OCI-LY3 (cell line): Measurements from ENCODE around the gene NXPE1.
"Not testable (repeated sequence)": the region's sequence is repeated elsewhere in the genome, so short reads cannot be mapped to it uniquely, and the experiment has no call there.

Source experiments
- H2AFZ ChIP-seq: fragments of 200-600, 300-600 bp; shearing (Covaris generic); 2 replicates; pipeline ENCODE4 v1.6.0; 2014; ENCODE audit warnings: antibody characterized with exemption, low read depth, low read length
- H3K27ac ChIP-seq: fragments of 200-600, 300-600 bp; sonication (generic); 2 replicates; pipeline ENCODE4 v1.5.1; 2014; ENCODE audit warnings: mild to moderate bottlenecking, low read length, moderate library complexity, mixed read lengths
- H3K27me3 ChIP-seq: fragments of 200-600, 300-600 bp; sonication (generic); 2 replicates; pipeline ENCODE4 v1.6.1; 2014; ENCODE audit warnings: low read depth, low read length, mixed read lengths
- H3K36me3 ChIP-seq: fragments of 200-600, 300-600 bp; sonication (generic); replicated peaks from 2 replicates; pipeline ENCODE3; 2014; ENCODE audit warnings: low read depth, low read length, mixed read lengths
- H3K4me1 ChIP-seq: fragments of 300-600, 200-600 bp; sonication (generic); 2 replicates; pipeline ENCODE4 v1.6.1; 2014; ENCODE audit warnings: low read length, mixed read lengths
- H3K4me2 ChIP-seq: fragments of 200-600, 300-600 bp; sonication (generic); 2 replicates; pipeline ENCODE4 v1.6.1; 2014; ENCODE audit warnings: low read length, mixed read lengths
- H3K4me3 ChIP-seq: fragments of 300-600, 200-600 bp; sonication (generic); 2 replicates; pipeline ENCODE4 v1.5.1; 2014; ENCODE audit warnings: antibody characterized with exemption, mild to moderate bottlenecking, low read length, moderate library complexity
- H3K79me2 ChIP-seq: fragments of 300-600, 200-600 bp; shearing (Covaris generic); 2 replicates; pipeline ENCODE4 v1.6.1; 2014; ENCODE audit warnings: mild to moderate bottlenecking, low read length, mixed read lengths
- H3K9ac ChIP-seq: fragments of 300-600, 200-600 bp; shearing (Covaris generic); 2 replicates; pipeline ENCODE4 v1.6.0; 2014; ENCODE audit warnings: mild to moderate bottlenecking, low read length, moderate library complexity
- H3K9me3 ChIP-seq: fragments of 200-600, 300-600 bp; shearing (Covaris generic); 2 replicates; pipeline ENCODE4 v1.6.1; 2014; ENCODE audit warnings: low read length, mixed read lengths; ENCODE audit not compliant: insufficient read depth
- H4K20me1 ChIP-seq: fragments of 200-600, 300-600 bp; sonication (generic); 2 replicates; pipeline ENCODE4 v1.6.1; 2016; ENCODE audit warnings: low read length, mixed read lengths; ENCODE audit not compliant: insufficient read depth
- EZH2phosphoT487 ChIP-seq: fragments of 200-600 bp; shearing (Covaris generic); IDR thresholded peaks from 2 replicates; pipeline ENCODE4 v1.6.1; 2018; ENCODE audit warnings: antibody characterized with exemption, mixed run types, low read depth
- TF ChIP-seq, protein P1 (sequence below): fragments of 200-600, 300-600 bp; sonication (generic); IDR thresholded peaks from 2 replicates; pipeline ENCODE4 v1.5.1; 2014; ENCODE audit warnings: antibody characterized with exemption, low read length, low read depth

Gene NXPE1

DNA sequence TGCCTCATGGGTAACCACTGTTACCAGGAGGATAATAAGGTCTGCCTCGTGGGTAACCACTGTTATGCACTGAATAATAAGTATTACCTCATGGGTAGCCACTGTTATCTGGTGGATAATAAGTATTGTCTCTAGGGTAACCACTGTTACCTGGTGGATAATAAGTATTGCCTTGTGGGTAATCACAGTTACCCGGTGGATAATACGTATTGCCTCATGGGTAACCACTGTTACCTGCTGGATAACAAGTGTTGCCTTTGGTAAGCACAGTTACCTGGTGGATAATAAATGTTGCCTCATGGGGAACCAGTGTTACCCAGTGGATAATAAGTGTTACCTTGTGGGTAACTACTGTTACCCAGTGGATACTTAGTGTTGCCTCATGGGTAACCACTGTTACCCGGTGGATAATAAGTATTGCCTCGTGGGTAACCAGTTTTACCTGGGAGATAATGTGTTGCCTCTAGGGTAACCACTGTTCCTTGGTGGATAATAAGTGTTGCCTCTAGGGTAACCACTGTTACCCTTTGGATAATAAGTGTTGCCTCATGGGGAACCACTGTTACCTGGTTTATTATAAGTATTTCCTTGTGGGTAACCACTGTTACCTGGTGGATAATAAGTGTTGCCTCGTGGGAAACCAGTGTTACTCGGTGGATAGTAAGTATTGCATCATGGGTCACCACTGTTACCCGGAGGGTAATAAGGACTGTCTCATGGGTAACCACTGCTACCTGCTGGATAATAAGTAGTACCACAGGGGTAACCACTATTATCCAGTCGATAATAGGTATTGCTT, 46.5 kb upstream of the NXPE1 start:
- no peaks in the 10 kb centered on the region for H3K79me2 ChIP-seq
- no peaks in the 10 kb centered on the region for H4K20me1 ChIP-seq
- no peak overlapping the region for H3K4me3 ChIP-seq
- H3K27ac ChIP-seq, result no peak overlapping the region
- no peaks in the 10 kb centered on the region for H3K36me3 ChIP-seq
- no peak overlapping the region for H2AFZ ChIP-seq
- H3K4me2 ChIP-seq, result no peak overlapping the region
- H3K9me3 ChIP-seq, result no peaks in the 10 kb centered on the region
- H3K9ac ChIP-seq, result no peak overlapping the region
- no peaks in the 10 kb centered on the region for H3K4me1 ChIP-seq
- no peaks in the 10 kb centered on the region for H3K27me3 ChIP-seq
- TF ChIP-seq, protein P1, sequence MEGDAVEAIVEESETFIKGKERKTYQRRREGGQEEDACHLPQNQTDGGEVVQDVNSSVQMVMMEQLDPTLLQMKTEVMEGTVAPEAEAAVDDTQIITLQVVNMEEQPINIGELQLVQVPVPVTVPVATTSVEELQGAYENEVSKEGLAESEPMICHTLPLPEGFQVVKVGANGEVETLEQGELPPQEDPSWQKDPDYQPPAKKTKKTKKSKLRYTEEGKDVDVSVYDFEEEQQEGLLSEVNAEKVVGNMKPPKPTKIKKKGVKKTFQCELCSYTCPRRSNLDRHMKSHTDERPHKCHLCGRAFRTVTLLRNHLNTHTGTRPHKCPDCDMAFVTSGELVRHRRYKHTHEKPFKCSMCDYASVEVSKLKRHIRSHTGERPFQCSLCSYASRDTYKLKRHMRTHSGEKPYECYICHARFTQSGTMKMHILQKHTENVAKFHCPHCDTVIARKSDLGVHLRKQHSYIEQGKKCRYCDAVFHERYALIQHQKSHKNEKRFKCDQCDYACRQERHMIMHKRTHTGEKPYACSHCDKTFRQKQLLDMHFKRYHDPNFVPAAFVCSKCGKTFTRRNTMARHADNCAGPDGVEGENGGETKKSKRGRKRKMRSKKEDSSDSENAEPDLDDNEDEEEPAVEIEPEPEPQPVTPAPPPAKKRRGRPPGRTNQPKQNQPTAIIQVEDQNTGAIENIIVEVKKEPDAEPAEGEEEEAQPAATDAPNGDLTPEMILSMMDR, result no peak
- TF ChIP-seq EZH2phosphoT487, result no peak

DNA sequence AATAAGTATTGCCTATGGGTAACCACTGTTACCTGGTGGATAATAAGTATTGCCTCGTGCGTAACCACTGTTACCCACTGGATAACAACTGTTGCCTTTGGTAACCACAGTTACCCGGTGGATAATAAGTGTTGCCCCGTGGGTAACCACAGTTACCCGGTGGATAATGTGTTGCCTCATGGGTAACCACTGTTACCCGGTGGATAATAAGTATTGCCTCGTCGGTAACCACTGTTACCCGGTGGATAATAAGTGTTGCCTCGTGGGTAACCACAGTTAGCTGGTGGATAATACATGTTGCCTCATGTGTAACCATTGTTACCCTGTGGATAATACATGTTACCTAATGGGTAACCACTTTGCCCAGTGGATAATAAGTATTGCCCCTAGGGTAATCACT, 45.7 kb upstream of the NXPE1 start:
- Histone ChIP-seq H3K27ac (no peak overlapping the region), H3K27me3 (no peaks in the 10 kb centered on the region), H3K4me1 (no peaks in the 10 kb centered on the region), H3K9me3 (no peaks in the 10 kb centered on the region), H3K79me2 (no peaks in the 10 kb centered on the region), H4K20me1 (no peaks in the 10 kb centered on the region), H3K4me2 (no peak overlapping the region), H3K36me3 (no peaks in the 10 kb centered on the region), H2AFZ (no peak overlapping the region), H3K4me3 (no peak overlapping the region), H3K9ac (no peak overlapping the region)
- TF ChIP-seq, protein P1, result no peak
- no peak for TF ChIP-seq EZH2phosphoT487

DNA sequence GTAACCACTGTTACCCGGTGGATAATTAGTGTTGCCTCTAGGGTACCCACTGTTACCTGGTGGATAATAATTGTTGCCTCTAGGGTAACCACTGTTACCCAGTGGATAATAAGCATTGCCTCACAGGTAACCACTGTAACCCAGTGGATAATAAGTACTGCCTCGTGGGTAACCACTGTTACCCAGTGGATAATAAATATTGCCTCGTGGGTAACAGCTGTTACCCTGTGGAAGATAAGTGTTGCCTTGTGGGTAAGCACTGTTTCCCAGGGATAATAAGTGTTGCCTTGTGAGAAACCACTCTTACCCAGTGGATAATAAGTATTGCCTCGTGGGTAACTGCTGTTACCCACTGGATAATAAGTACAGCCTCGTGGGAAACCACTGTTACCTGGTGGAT, 45.2 kb upstream of the NXPE1 start:
- Histone ChIP-seq H3K4me3 (no peak overlapping the region), H3K9me3 (no peaks in the 10 kb centered on the region), H3K4me2 (no peak overlapping the region), H3K79me2 (no peaks in the 10 kb centered on the region), H3K9ac (no peak overlapping the region), H2AFZ (no peak overlapping the region), H3K4me1 (no peaks in the 10 kb centered on the region), H3K27ac (no peak overlapping the region), H3K36me3 (no peaks in the 10 kb centered on the region), H3K27me3 (no peaks in the 10 kb centered on the region), H4K20me1 (no peaks in the 10 kb centered on the region)
- no peak for TF ChIP-seq EZH2phosphoT487
- TF ChIP-seq, protein P1, result no peak

DNA sequence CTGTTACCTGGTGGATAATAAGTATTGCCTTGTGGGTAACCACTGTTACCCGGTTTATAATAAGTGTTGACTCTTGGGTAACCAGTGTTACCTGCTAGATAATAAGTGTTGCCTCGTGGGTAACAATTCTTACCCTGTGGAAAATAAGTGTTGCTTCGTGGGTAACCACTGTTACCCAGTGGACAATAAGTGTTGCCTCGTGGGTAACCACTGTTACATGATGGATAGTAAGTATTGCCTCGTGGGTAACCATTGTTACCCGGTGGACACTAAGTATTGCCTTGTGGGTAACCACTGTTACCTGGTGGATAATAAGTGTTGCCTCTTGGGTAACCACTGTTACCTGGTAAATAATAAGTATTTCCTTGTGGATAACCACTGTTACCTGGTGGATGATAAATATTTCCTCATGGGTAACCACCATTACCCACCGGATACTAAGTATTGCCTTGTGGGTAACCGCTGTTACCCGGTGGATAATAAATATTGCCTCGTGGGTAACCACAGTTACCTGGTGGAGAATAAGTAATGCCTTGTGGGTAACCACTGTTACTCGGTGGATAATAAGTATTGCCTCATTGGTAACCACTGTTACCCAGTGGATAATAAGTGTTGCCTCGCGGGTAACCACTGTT, 44.6 kb upstream of the NXPE1 start:
- H3K4me1 ChIP-seq, result no peaks in the 10 kb centered on the region
- H2AFZ ChIP-seq, result no peak overlapping the region
- H4K20me1 ChIP-seq, result no peaks in the 10 kb centered on the region
- H3K9me3 ChIP-seq, result no peaks in the 10 kb centered on the region
- no peak overlapping the region for H3K4me2 ChIP-seq
- no peaks in the 10 kb centered on the region for H3K79me2 ChIP-seq
- no peak for TF ChIP-seq EZH2phosphoT487
- TF ChIP-seq, protein P1, result no peak
- H3K4me3 ChIP-seq, result no peak overlapping the region
- no peak overlapping the region for H3K27ac ChIP-seq
- H3K36me3 ChIP-seq, result no peaks in the 10 kb centered on the region
- H3K27me3 ChIP-seq, result no peaks in the 10 kb centered on the region
- H3K9ac ChIP-seq, result no peak overlapping the region

DNA sequence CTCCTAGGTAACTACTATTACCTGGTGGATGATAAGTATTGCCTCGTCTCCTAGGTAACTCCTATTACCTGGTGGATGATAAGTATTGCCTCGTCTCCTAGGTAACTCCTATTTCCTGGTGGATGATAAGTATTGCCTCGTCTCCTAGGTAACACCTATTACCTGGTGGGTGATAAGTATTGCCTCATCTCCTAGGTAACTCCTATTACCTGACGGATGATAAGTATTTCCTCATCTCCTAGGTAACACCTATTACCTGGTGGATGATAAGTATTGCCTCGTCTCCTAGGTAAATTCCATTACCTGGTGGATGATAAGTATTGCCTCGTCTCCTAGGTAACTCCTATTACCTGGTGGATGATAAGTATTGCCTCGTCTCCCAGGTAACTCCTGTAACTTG, 43.5 kb upstream of the NXPE1 start:
- not testable (repeated sequence) for H3K27ac ChIP-seq, H3K4me3 ChIP-seq, H3K36me3 ChIP-seq, H3K9ac ChIP-seq, H4K20me1 ChIP-seq, H2AFZ ChIP-seq, H3K4me2 ChIP-seq, H3K79me2 ChIP-seq, H3K27me3 ChIP-seq, H3K4me1 ChIP-seq, H3K9me3 ChIP-seq
